Activated B cell treated with CpG ODN at 0.5 μM for 24 hours (primary cell): ENCODE results near the gene TMC2. TPM values are rescaled to one million over a fixed set of nuclear protein-coding genes. Genes with fewer than 3 reads are reported as not detected.

ENCODE experiments used
- ATAC-seq: fragments of 200-7000 bp; cut with Tn5 transposase; one replicate; pipeline ENCODE4 v1.10.0; 2021; ENCODE audit warnings: low read depth, mild to moderate bottlenecking, moderate library complexity
- CTCF ChIA-PET: fragments of 350-600 bp; sonication (Branson Sonifier 250); formaldehyde crosslinking; loops from one replicate; lab custom pipeline; 2021; ENCODE audit warnings: antibody characterized with exemption; lab: Charles Lee
- POLR2A ChIA-PET: fragments of 350-600 bp; sonication (Branson Sonifier 250); formaldehyde crosslinking; loops from one replicate; lab custom pipeline; 2021; ENCODE audit warnings: antibody characterized with exemption; lab: Charles Lee
- DNase-seq: peaks from one replicate; pipeline ENCODE4 v3.0.0; 2022
- H3K27ac Mint-ChIP-seq: one replicate; pipeline ENCODE4 v1.8.0; 2020; ENCODE audit warnings: mixed read lengths
- H3K27me3 Mint-ChIP-seq: one replicate; pipeline ENCODE4 v1.8.0; 2021; ENCODE audit warnings: mixed read lengths
- H3K36me3 Mint-ChIP-seq: one replicate; pipeline ENCODE4 v1.8.0; 2021; ENCODE audit warnings: low read depth, mixed read lengths
- H3K4me1 Mint-ChIP-seq: one replicate; pipeline ENCODE4 v1.8.0; 2021; ENCODE audit warnings: mixed read lengths
- H3K4me3 Mint-ChIP-seq: one replicate; pipeline ENCODE4 v1.8.0; 2020; ENCODE audit warnings: mild to moderate bottlenecking, mixed read lengths
- H3K9me3 Mint-ChIP-seq: one replicate; pipeline ENCODE4 v1.8.0; 2020; ENCODE audit warnings: mixed read lengths
- intact Hi-C: fragments of 100-400 bp; cut with micrococcal nuclease; formaldehyde crosslinking; loops from one replicate; pipeline ENCODE4 v1.15.1; 2024
- total RNA-seq: library from RNA; stranded (reverse); gene quantifications from 2 replicates; pipeline ENCODE4 v1.2.3, GENCODE V29; 2022
- TF ChIP-seq, protein P1 (sequence below): fragments of 200-600 bp; IDR thresholded peaks from one replicate; pipeline ENCODE4 v1.8.0; 2022; ENCODE audit warnings: antibody characterized with exemption, mild to moderate bottlenecking

TMC2 gene
- total RNA-seq, 1 donor from 2014 or later = not detected

DNA sequence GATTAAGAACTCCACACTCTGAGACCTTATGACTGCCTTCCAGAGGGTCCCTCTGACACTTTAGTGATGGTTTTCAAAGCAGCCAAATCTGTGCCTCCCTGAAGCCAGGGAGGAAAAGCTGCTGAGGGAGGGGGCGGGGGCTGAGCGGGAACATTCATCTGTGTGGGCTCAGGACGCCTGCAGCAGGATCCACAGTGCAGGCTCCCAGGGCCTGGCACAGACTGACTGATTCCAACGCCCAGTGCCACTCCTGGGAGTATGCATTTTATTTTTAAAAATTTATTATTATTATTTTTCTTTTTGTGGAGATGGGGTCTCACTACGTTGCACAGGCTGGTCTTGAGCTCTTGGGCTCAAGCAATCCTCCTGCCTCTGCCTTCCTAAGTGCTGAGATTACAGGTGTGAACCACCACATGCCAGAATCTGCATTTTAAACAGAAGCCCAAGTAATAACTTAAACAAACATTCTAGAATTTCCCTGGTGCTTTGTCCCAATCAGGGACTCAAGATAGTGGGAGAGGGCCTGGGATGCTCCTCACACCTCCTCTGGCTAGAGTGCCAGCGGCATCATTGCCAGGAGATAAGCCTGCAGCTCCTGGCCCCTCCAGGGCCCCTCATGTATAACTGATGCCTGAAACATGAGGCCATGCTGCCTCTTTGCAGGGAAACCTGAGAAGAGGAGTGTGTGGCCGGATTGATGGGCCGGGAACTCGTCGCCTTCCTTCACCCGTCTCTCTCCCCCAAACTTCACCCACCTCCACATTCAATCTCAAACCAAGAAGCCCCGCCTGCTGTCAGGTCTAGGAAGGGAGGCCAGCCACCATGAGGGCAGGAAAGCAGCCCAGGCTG lies 438 bp upstream of the TMC2 start:
- TF ChIP-seq, protein P1, sequence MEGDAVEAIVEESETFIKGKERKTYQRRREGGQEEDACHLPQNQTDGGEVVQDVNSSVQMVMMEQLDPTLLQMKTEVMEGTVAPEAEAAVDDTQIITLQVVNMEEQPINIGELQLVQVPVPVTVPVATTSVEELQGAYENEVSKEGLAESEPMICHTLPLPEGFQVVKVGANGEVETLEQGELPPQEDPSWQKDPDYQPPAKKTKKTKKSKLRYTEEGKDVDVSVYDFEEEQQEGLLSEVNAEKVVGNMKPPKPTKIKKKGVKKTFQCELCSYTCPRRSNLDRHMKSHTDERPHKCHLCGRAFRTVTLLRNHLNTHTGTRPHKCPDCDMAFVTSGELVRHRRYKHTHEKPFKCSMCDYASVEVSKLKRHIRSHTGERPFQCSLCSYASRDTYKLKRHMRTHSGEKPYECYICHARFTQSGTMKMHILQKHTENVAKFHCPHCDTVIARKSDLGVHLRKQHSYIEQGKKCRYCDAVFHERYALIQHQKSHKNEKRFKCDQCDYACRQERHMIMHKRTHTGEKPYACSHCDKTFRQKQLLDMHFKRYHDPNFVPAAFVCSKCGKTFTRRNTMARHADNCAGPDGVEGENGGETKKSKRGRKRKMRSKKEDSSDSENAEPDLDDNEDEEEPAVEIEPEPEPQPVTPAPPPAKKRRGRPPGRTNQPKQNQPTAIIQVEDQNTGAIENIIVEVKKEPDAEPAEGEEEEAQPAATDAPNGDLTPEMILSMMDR = no peak
- H3K4me3 Mint-ChIP-seq = no peak overlapping the region
- DNase-seq = no peak
- H3K9me3 Mint-ChIP-seq = no peaks in the 10 kb centered on the region
- H3K4me1 Mint-ChIP-seq = no peaks in the 10 kb centered on the region
- ATAC-seq = no peak
- no peak overlapping the region for H3K27ac Mint-ChIP-seq
- peaks cover 43% of the 10 kb centered on the region for H3K27me3 Mint-ChIP-seq
- ChIA-PET POLR2A (no interaction called here), CTCF (no interaction called here)
- intact Hi-C loops = no loop called here
- H3K36me3 Mint-ChIP-seq = no peaks in the 10 kb centered on the region

DNA sequence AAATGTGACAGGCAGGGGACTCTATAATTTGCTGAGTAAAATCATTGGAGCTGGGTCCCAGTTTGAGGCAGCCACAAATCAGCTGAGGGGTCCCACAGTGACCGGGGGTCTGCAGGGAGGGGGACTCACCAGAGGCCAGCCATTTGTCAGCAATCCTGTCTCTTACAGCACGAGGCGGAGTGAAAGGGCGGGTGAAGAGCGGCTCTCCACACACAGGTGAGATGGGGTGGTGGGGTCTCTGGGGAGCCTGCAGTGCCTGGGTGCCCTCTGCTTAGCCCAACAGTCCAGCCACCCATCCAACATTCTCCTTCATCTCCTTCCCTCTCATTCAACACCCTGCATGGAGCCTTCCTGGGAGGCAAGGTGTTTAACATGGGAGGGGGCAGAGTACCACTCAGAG lies 728 bp downstream of the TMC2 start:
- H3K27ac Mint-ChIP-seq = no peak overlapping the region
- POLR2A ChIA-PET = no interaction called here

DNA sequence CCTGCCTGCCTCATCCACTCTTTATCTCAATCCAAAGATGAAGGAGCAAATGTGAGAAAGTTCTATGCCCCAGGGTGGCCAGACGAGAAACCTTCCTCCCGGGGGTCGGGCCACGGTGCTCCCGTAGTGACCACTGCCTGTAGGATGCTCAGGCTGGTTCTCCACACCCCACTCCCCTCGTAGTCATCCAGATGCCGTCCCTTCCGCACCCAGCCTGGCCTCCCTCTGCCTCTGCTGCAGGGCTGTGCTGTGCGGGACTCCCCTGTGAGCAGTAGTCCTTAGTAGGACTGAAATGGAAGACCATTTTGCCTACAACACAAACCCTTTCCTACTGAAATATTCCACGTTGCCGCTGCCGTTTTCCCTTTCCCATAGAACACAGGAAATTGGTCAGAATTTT lies 2.0 kb downstream of the TMC2 start:
- TF ChIP-seq, protein P1 = no peak
- ChIA-PET CTCF (no interaction called here), POLR2A (no interaction called here)
- DNase-seq = no peak
- Mint-ChIP-seq H3K27me3 (peaks cover 50% of the 10 kb centered on the region), H3K9me3 (no peaks in the 10 kb centered on the region), H3K4me1 (no peaks in the 10 kb centered on the region), H3K27ac (no peak overlapping the region), H3K36me3 (no peaks in the 10 kb centered on the region), H3K4me3 (no peak overlapping the region)
- no peak for ATAC-seq
- intact Hi-C loops = no loop called here

More for the DNA sequence above, 728 bp downstream of the TMC2 start:
- H3K27me3 Mint-ChIP-seq = peaks cover 48% of the 10 kb centered on the region
- CTCF ChIA-PET = no interaction called here
- no peak overlapping the region for H3K4me3 Mint-ChIP-seq
- no peaks in the 10 kb centered on the region for H3K36me3 Mint-ChIP-seq
- TF ChIP-seq, protein P1 = no peak
- DNase-seq = no peak
- intact Hi-C loops = no loop called here
- H3K9me3 Mint-ChIP-seq = no peaks in the 10 kb centered on the region
- H3K4me1 Mint-ChIP-seq = no peaks in the 10 kb centered on the region
- no peak for ATAC-seq

DNA sequence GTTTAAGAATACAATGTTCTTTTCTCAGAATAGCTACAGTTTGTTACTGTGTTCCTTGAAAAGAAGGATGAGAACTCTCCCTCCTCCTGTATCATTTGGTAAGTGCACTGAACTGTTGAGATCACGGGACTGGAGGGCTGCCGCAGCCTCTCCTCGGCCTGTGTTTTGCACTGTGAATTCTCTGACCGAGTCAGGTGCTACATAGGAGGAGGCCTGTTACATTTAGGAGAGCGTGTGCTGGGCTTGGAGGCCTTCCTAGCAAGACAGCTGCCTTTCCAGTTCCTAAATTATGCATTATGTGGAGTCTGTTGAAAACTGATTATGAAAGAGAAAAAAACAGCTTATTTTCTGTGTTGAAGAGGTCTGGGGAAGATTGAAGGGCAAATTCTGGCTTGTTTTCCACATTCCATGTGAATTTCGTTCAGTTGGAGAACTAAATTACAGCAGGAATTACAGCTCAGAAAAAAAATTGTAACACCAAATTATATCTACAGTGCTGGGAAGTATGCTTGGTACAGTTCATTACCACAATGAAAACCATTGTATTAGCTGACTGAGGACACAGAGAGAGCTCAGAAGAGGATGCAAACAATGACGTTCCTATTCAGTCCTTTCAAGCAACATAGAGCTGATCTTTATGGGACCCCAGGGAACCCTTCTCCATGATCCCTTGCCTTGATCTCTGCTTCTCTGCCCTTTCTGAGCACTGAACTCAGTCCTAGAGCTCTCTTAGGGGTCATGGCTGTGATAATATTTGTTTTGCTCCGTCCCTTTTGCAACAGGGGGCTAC lies 2.8 kb downstream of the TMC2 start:
- ChIA-PET CTCF (interaction anchor here (0.9 to 2.0 kb wide), 3 partner anchors 15 to 19 kb away, joined by 3 to 4 read pairs (median 3); no protein-coding TSS in a partner anchor), POLR2A (interaction anchor here (0.6 kb wide), 1 partner anchor 122 kb away, joined by 3 read pairs; no protein-coding TSS in a partner anchor)
- peaks cover 45% of the 10 kb centered on the region for H3K27me3 Mint-ChIP-seq
- TF ChIP-seq, protein P1 = no peak
- H3K9me3 Mint-ChIP-seq = no peaks in the 10 kb centered on the region
- no peak overlapping the region for H3K27ac Mint-ChIP-seq
- intact Hi-C loops = no loop called here
- no peaks in the 10 kb centered on the region for H3K36me3 Mint-ChIP-seq
- no peaks in the 10 kb centered on the region for H3K4me1 Mint-ChIP-seq
- ATAC-seq = no peak
- no peak for DNase-seq
- no peak overlapping the region for H3K4me3 Mint-ChIP-seq

DNA sequence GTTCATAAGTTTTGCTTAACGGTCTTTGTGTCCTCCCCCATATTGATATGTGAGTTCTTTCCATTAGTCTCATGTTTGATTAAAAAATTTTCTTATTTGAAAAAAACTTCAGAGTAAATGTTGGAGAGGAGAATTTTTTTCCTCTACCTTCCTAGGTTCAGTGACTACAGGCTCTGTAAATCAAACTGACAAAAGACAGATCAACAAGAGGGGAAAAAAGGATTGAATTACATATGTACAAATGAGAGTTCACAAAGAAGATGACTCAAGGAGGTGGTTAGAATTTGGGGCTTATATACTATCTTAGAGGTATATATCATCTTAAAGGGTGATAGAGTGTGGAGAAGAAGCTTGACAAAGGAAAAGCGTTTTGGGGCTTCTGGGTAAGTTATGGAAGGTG lies 5.6 kb downstream of the TMC2 start:
- no peak overlapping the region for H3K4me3 Mint-ChIP-seq
- DNase-seq (no peak), ATAC-seq (no peak)
- H3K9me3 Mint-ChIP-seq = no peaks in the 10 kb centered on the region
- H3K4me1 Mint-ChIP-seq = no peaks in the 10 kb centered on the region
- CTCF ChIA-PET = no interaction called here
- H3K27me3 Mint-ChIP-seq = peaks cover 50% of the 10 kb centered on the region
- TF ChIP-seq, protein P1 = no peak
- H3K36me3 Mint-ChIP-seq = no peaks in the 10 kb centered on the region
- POLR2A ChIA-PET = no interaction called here
- intact Hi-C loops = no loop called here
- H3K27ac Mint-ChIP-seq = no peak overlapping the region
